Body of pancreas (tissue), 4 donors: Measurements from ENCODE around the gene KLHL12. TPM values are rescaled to one million over a fixed set of nuclear protein-coding genes. Genes with fewer than 3 reads are reported as not detected.

Experiments used
- ATAC-seq: fragments of 150-250 bp; one replicate; pipeline ENCODE4 v1.9.1; 2016
- DNase-seq, 4 donors: peaks; one replicate each; pipeline ENCODE4 v3.0.0-alpha.2; 2019
- H3K27ac ChIP-seq, 4 donors: fragments of 200-600 bp; sonication (generic); 1 replicate in 3 of 4; 2 replicates in 1 of 4; pipeline versions ENCODE4 v1.5.1 to v1.6.1; 2016 to 2019; ENCODE audit warnings: mild to moderate bottlenecking in 1 of 4, mixed read lengths in 1 of 4, moderate library complexity in 1 of 4
- H3K27me3 ChIP-seq, 2 donors: fragments of 200-600 bp; sonication (generic); one replicate each; pipeline ENCODE4 v1.6.0; 2016; ENCODE audit warnings: mild to moderate bottlenecking in 1 of 2
- H3K36me3 ChIP-seq, 2 donors: fragments of 200-600 bp; sonication (generic); replicated peaks in 1 of 2; 2 replicates each; pipeline ENCODE4 v1.5.1; 2016; ENCODE audit warnings: low read depth in 2 of 2; ENCODE audit not compliant: insufficient read depth in 1 of 2
- H3K4me1 ChIP-seq: fragments of 200-600 bp; sonication (generic); one replicate; pipeline ENCODE4 v1.6.0; 2016
- H3K4me3 ChIP-seq, 2 donors: fragments of 200-600 bp; sonication (generic); 1 replicate in 1 of 2; 2 replicates in 1 of 2; pipeline ENCODE4 v1.5.1; 2016 to 2019
- H3K9me3 ChIP-seq, 3 donors: fragments of 200-600 bp; sonication (generic); 1 replicate in 2 of 3; 2 replicates in 1 of 3; pipeline ENCODE4 v1.5.1; 2016
- CTCF ChIP-seq, 7 experiments: fragments of 450-650 bp in 4 of 7; fragments of 200-600 bp in 3 of 7; sonication (generic) in 3 of 7; IDR thresholded peaks; one replicate each; pipeline ENCODE4 v1.5.1; 2016 to 2019; ENCODE audit warnings: antibody characterized with exemption in 7 of 7
- POLR2A ChIP-seq, 3 donors: fragments of 450-650 bp; IDR thresholded peaks; one replicate each; pipeline ENCODE4 v1.6.1; 2016; ENCODE audit warnings: antibody characterized with exemption in 3 of 3, mild to moderate bottlenecking in 2 of 3
- WGBS, 2 donors: methylation state at CpG; one replicate each; pipeline ENCODE4 v1.1.5; 2017; 5-methylcytosine and 5-hydroxymethylcytosine counted together
- intact Hi-C: fragments of 100-400 bp; cut with DNase I; formaldehyde crosslinking; loops from one replicate; pipeline ENCODE4 v1.15.1; 2023
- total RNA-seq, 2 donors: library from RNA; depleted of rRNA; stranded (reverse); fragments of >200 nt; gene quantifications; one replicate each; pipeline ENCODE4 v1.1.0, GENCODE V29; 2016

Gene KLHL12
- total RNA-seq, 2 donors from 2014 or later = 15.3 to 21.8 TPM

- Histone ChIP-seq H3K36me3 (no peaks in the 10 kb centered on the region), H3K4me1 (no peaks in the 10 kb centered on the region), H3K4me3 (no peak overlapping the region), H3K27me3 (no peaks in the 10 kb centered on the region), H3K27ac (no peak overlapping the region), H3K9me3 (no peaks in the 10 kb centered on the region)
- WGBS, 2 donors = 52 to 53% methylated on average over 4 of the region's 4 CpGs
- DNase-seq (no peak), ATAC-seq (no peak)
- intact Hi-C loops = no loop called here
- no peak for TF ChIP-seq CTCF (IDR thresholded peaks at IDR 0.05)
- TF ChIP-seq POLR2A (IDR thresholded peaks at IDR 0.05) = no peak
These were observed 55.7 kb downstream of the KLHL12 start for GRCh38 chr1:202871367-202871766.

- 50 to 59% methylated on average over 5 of the region's 5 CpGs for WGBS, 2 donors
- Histone ChIP-seq H3K4me3 (no peak overlapping the region), H3K27me3 (no peaks in the 10 kb centered on the region), H3K27ac (no peak overlapping the region), H3K4me1 (peaks cover 15% of the 10 kb centered on the region), H3K36me3 (no peaks in the 10 kb centered on the region), H3K9me3 (no peaks in the 10 kb centered on the region)
- DNase-seq (no peak), ATAC-seq (no peak)
- TF ChIP-seq POLR2A (IDR thresholded peaks at IDR 0.05) = no peak
- TF ChIP-seq CTCF (IDR thresholded peaks at IDR 0.05) = no peak
- intact Hi-C loops = no loop called here
These were observed 64.1 kb downstream of the KLHL12 start for GRCh38 chr1:202862679-202863560.

- H3K9me3 ChIP-seq = no peaks in the 10 kb centered on the region
- H3K4me3 ChIP-seq = peak overlapping the region; percentile 43 to 46
- peak in 1 of 3 donors; percentile 22 for TF ChIP-seq POLR2A (IDR thresholded peaks at IDR 0.05)
- peak in 1 of 7 experiments; percentile 8 for TF ChIP-seq CTCF (IDR thresholded peaks at IDR 0.05)
- intact Hi-C loops = no loop called here
- peak overlapping the region in 3 of 4 donors; percentile 39 to 47 (median 43) for H3K27ac ChIP-seq
- no peaks in the 10 kb centered on the region for H3K27me3 ChIP-seq
- H3K36me3 ChIP-seq = no peaks in the 10 kb centered on the region
- ATAC-seq = peak; percentile 95
- peaks cover 15% of the 10 kb centered on the region for H3K4me1 ChIP-seq
- 0% methylated on average over 14 to 42 of the region's 44 CpGs for WGBS, 2 donors
- DNase-seq = peak; percentile 84 to 93 (median 88)
These were observed 65.5 kb downstream of the KLHL12 start for GRCh38 chr1:202861420-202862132.

GRCh38 chr1:202860744-202861419, 66.2 kb downstream of the KLHL12 start:
- Histone ChIP-seq H3K4me3 (peak overlapping the region; percentile 43 to 46), H3K27me3 (no peaks in the 10 kb centered on the region), H3K4me1 (peaks cover 15% of the 10 kb centered on the region), H3K9me3 (no peaks in the 10 kb centered on the region), H3K36me3 (no peaks in the 10 kb centered on the region), H3K27ac (peak overlapping the region in 3 of 4 donors; percentile 39 to 47 (median 43))
- DNase-seq = peak; percentile 54 to 84 (median 72)
- intact Hi-C loops = no loop called here
- TF ChIP-seq CTCF (IDR thresholded peaks at IDR 0.05) = no peak
- TF ChIP-seq POLR2A (IDR thresholded peaks at IDR 0.05) = peak in 2 of 3 donors; percentile 13 to 22
- ATAC-seq = peak; percentile 72
- 0% methylated on average over 44 of the region's 50 CpGs; no CpG with 5 or more reads in 1 of the 2 donors for WGBS, 2 donors
